H9 (cell line): ENCODE results near the gene FRAS1. TPM values are rescaled to one million over a fixed set of nuclear protein-coding genes. Genes with fewer than 3 reads are reported as not detected.

Experiments
- DNase-seq: peaks from one replicate; pipeline ENCODE4 v3.0.0-alpha.2; 2017
- H2AFZ ChIP-seq: one replicate; pipeline ENCODE4 v1.6.1; 2013; ENCODE audit warnings: mild to moderate bottlenecking, low read length, control low read depth, moderate library complexity
- H2AK5ac ChIP-seq: 2 replicates; pipeline ENCODE4 v1.6.1; 2013; ENCODE audit warnings: low read length, control low read depth, mixed read lengths; ENCODE audit not compliant: insufficient read length
- H2BK120ac ChIP-seq: one replicate; pipeline ENCODE4 v1.6.1; 2013; ENCODE audit warnings: low read depth, mild to moderate bottlenecking, low read length, control low read depth, inconsistent platforms; ENCODE audit not compliant: poor library complexity, severe bottlenecking
- H2BK12ac ChIP-seq: 2 replicates; pipeline ENCODE4 v1.6.1; 2013; ENCODE audit warnings: low read length, control low read depth, mixed read lengths, low read depth; ENCODE audit not compliant: insufficient read length
- H2BK15ac ChIP-seq: 2 replicates; pipeline ENCODE4 v1.6.1; 2013; ENCODE audit warnings: low read depth, low read length, control low read depth
- H2BK20ac ChIP-seq: one replicate; pipeline ENCODE4 v1.6.1; 2013; ENCODE audit warnings: low read depth, mild to moderate bottlenecking, low read length, control low read depth, inconsistent platforms; ENCODE audit not compliant: poor library complexity, severe bottlenecking
- H2BK5ac ChIP-seq: 2 replicates; pipeline ENCODE4 v1.6.1; 2013; ENCODE audit warnings: low read length, control low read depth, mixed read lengths; ENCODE audit not compliant: insufficient read length
- H3K14ac ChIP-seq: 2 replicates; pipeline ENCODE4 v1.6.1; 2013; ENCODE audit warnings: low read length, control low read depth; ENCODE audit not compliant: insufficient read depth
- H3K18ac ChIP-seq: 2 replicates; pipeline ENCODE4 v1.6.1; 2013; ENCODE audit warnings: low read depth, mild to moderate bottlenecking, mixed read lengths, low read length, control low read depth; ENCODE audit not compliant: insufficient read length
- H3K23ac ChIP-seq: 2 replicates; pipeline ENCODE4 v1.6.1; 2013; ENCODE audit warnings: low read length, control low read depth, mixed read lengths, low read depth; ENCODE audit not compliant: insufficient read length
- H3K23me2 ChIP-seq: 2 replicates; pipeline ENCODE4 v1.6.1; 2013; ENCODE audit warnings: low read depth, mild to moderate bottlenecking, mixed read lengths, low read length, control low read depth; ENCODE audit not compliant: insufficient read length, poor library complexity, severe bottlenecking
- H3K27ac ChIP-seq: 2 replicates; pipeline ENCODE4 v1.5.1; 2013; ENCODE audit warnings: low read length, control low read depth, mixed read lengths, low read depth; ENCODE audit not compliant: insufficient read length
- H3K27me3 ChIP-seq: 2 replicates; pipeline ENCODE4 v1.6.1; 2013; ENCODE audit warnings: low read length, control low read depth, inconsistent platforms; ENCODE audit not compliant: insufficient read depth
- H3K4ac ChIP-seq: 2 replicates; pipeline ENCODE4 v1.6.1; 2013; ENCODE audit warnings: low read depth, mild to moderate bottlenecking, control low read depth, inconsistent platforms, low read length, moderate library complexity
- H3K4me1 ChIP-seq: 2 replicates; pipeline ENCODE4 v1.6.1; 2013; ENCODE audit warnings: low read length, control low read depth, inconsistent platforms; ENCODE audit not compliant: insufficient read depth
- H3K4me2 ChIP-seq: 2 replicates; pipeline ENCODE4 v1.6.1; 2013; ENCODE audit warnings: low read length, control low read depth, mixed read lengths; ENCODE audit not compliant: insufficient read length, insufficient read depth
- H3K56ac ChIP-seq: 2 replicates; pipeline ENCODE4 v1.6.1; 2013; ENCODE audit warnings: low read depth, mild to moderate bottlenecking, mixed read lengths, low read length, control low read depth; ENCODE audit not compliant: insufficient read length
- H3K79me1 ChIP-seq: 2 replicates; pipeline ENCODE4 v1.6.1; 2013; ENCODE audit warnings: low read depth, mild to moderate bottlenecking, moderate library complexity, low read length, control low read depth, inconsistent platforms; ENCODE audit not compliant: insufficient read depth, poor library complexity, severe bottlenecking
- H3K79me2 ChIP-seq: 2 replicates; pipeline ENCODE4 v1.6.1; 2013; ENCODE audit warnings: low read length, control low read depth, inconsistent platforms; ENCODE audit not compliant: insufficient read depth
- H3K9ac ChIP-seq: 2 replicates; pipeline ENCODE4 v1.6.1; 2013; ENCODE audit warnings: low read length, control low read depth, mixed read lengths; ENCODE audit not compliant: insufficient read length; ENCODE audit errors: extremely low read depth
- H3K9me3 ChIP-seq: one replicate; pipeline ENCODE4 v1.6.1; 2013; ENCODE audit warnings: low read depth, low read length, inconsistent platforms; ENCODE audit not compliant: control insufficient read depth
- H3T11ph ChIP-seq: one replicate; pipeline ENCODE4 v1.6.1; 2013; ENCODE audit warnings: mild to moderate bottlenecking, low read length, control low read depth, inconsistent platforms
- H4K20me1 ChIP-seq: one replicate; pipeline ENCODE4 v1.6.1; 2013; ENCODE audit not compliant: control insufficient read depth, insufficient read length, insufficient read depth
- H4K5ac ChIP-seq: 2 replicates; pipeline ENCODE4 v1.6.1; 2013; ENCODE audit warnings: low read depth, mild to moderate bottlenecking, mixed read lengths, low read length, control low read depth; ENCODE audit not compliant: insufficient read length
- H4K8ac ChIP-seq: replicated peaks from 2 replicates; pipeline ENCODE4 v1.6.1; 2013; ENCODE audit warnings: low read length, control low read depth, mixed read lengths, low read depth; ENCODE audit not compliant: insufficient read length
- H4K91ac ChIP-seq: 2 replicates; pipeline ENCODE4 v1.6.1; 2013; ENCODE audit warnings: low read depth, mild to moderate bottlenecking, moderate library complexity, mixed read lengths, low read length, control low read depth; ENCODE audit not compliant: insufficient read length
- H3K27ac Mint-ChIP-seq, 3 experiments: 2 replicates in 2 of 3; 3 replicates in 1 of 3; pipeline ENCODE4 v1.8.0; 2020 to 2021; ENCODE audit warnings: mixed read lengths in 3 of 3, mild to moderate bottlenecking in 1 of 3, moderate library complexity in 1 of 3
- H3K27me3 Mint-ChIP-seq: 2 replicates; pipeline ENCODE4 v1.8.0; 2021; ENCODE audit warnings: low read depth, mild to moderate bottlenecking, moderate library complexity, mixed read lengths
- H3K36me3 Mint-ChIP-seq, 3 experiments: 2 replicates in 2 of 3; 3 replicates in 1 of 3; pipeline ENCODE4 v1.8.0; 2020 to 2021; ENCODE audit warnings: low read depth in 3 of 3, mixed read lengths in 3 of 3; ENCODE audit not compliant: insufficient read depth in 1 of 3
- H3K4me1 Mint-ChIP-seq, 2 experiments: 2 replicates each; pipeline ENCODE4 v1.8.0; 2020; ENCODE audit warnings: mixed read lengths in 2 of 2
- H3K4me3 Mint-ChIP-seq, 2 experiments: 2 replicates in 1 of 2; 3 replicates in 1 of 2; pipeline ENCODE4 v1.8.0; 2020 to 2021; ENCODE audit warnings: mild to moderate bottlenecking in 2 of 2, mixed read lengths in 2 of 2, moderate library complexity in 1 of 2
- H3K9me3 Mint-ChIP-seq, 2 experiments: 2 replicates in 1 of 2; 3 replicates in 1 of 2; pipeline ENCODE4 v1.8.0; 2020; ENCODE audit warnings: mild to moderate bottlenecking in 2 of 2, mixed read lengths in 2 of 2, moderate library complexity in 1 of 2
- WGBS: extraction: QIAGEN DNeasy Blood & Tissue Kit; methylation state at CpG from one replicate; pipeline ENCODE4 v1.1.7; 2013; ENCODE audit warnings: missing lambda C conversion rate, low lambda C conversion rate, mixed read lengths; ENCODE audit not compliant: insufficient read length; ENCODE audit errors: extremely low coverage; 5-methylcytosine and 5-hydroxymethylcytosine counted together
- total RNA-seq: library from RNA; stranded (reverse); gene quantifications from 2 replicates; pipeline ENCODE4 v1.2.1, GENCODE V29; 2021
- TF ChIP-seq, protein P1 (sequence below): fragments of 200-600 bp; sonication (generic); conservative IDR thresholded peaks from 3 replicates; pipeline ENCODE4 v1.8.0; 2021; ENCODE audit warnings: antibody characterized with exemption, mild to moderate bottlenecking

FRAS1 gene
- total RNA-seq, 1 experiment from 2014 or later, result 58.5 TPM

DNA sequence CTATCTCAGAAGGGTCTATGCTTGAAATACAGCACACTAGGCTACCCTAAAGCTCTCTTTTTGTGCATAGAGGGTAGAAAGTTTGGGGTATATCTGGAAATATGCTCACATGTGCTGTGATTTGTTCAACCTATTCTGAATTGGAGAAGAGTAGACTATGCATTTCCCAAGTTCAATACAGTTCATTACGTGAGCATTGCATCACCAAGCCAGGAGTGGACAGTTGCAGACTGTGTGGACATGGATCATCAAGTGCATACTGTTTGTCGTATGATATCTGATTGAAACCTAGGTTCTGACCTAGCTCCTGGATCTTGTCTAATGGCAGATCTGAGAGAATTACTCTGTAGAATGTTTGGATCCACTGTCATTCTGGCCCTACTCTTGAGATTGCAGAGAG is 161.1 kb downstream of the FRAS1 start:
- Histone ChIP-seq H2BK12ac (no peak overlapping the region), H4K5ac (no peak overlapping the region), H3K27me3 (no peaks in the 10 kb centered on the region), H4K8ac (no peak overlapping the region), H2AFZ (no peak overlapping the region), H3K79me2 (peaks cover 4% of the 10 kb centered on the region; the same call in 1 of the 2 replicates), H3K4me2 (no peak overlapping the region), H2BK120ac (no peak overlapping the region), H3K23me2 (no peaks in the 10 kb centered on the region), H3K9me3 (no peaks in the 10 kb centered on the region), H3K27ac (no peak overlapping the region), H3K56ac (no peak overlapping the region), H2BK20ac (no peak overlapping the region), H4K20me1 (no peaks in the 10 kb centered on the region), H3T11ph (no peak overlapping the region), H3K23ac (no peak overlapping the region), H3K4me1 (peaks cover 26% of the 10 kb centered on the region), H4K91ac (no peak overlapping the region), H3K4ac (no peak overlapping the region), H3K9ac (no peak overlapping the region), H3K18ac (no peak overlapping the region), H2BK5ac (no peak overlapping the region), H3K14ac (no peak overlapping the region), H2AK5ac (no peak overlapping the region), H3K79me1 (peaks cover 9% of the 10 kb centered on the region), H2BK15ac (no peak overlapping the region)
- no peak overlapping the region for H3K4me3 Mint-ChIP-seq
- no peak for DNase-seq
- 0 out of 7 replicates have a peak overlapping the region, but pooled peaks of 1 of the 3 experiments have one; percentile 50 for H3K27ac Mint-ChIP-seq
- peaks cover 0 to 3% (median 0%) of the 10 kb centered on the region in 3 experiments; a peak in 2 of 7 replicates for H3K36me3 Mint-ChIP-seq
- no peaks in the 10 kb centered on the region; a peak in 1 of 5 replicates for H3K9me3 Mint-ChIP-seq
- WGBS, result no CpG with 5 or more reads among the region's 2 CpGs
- TF ChIP-seq, protein P1, sequence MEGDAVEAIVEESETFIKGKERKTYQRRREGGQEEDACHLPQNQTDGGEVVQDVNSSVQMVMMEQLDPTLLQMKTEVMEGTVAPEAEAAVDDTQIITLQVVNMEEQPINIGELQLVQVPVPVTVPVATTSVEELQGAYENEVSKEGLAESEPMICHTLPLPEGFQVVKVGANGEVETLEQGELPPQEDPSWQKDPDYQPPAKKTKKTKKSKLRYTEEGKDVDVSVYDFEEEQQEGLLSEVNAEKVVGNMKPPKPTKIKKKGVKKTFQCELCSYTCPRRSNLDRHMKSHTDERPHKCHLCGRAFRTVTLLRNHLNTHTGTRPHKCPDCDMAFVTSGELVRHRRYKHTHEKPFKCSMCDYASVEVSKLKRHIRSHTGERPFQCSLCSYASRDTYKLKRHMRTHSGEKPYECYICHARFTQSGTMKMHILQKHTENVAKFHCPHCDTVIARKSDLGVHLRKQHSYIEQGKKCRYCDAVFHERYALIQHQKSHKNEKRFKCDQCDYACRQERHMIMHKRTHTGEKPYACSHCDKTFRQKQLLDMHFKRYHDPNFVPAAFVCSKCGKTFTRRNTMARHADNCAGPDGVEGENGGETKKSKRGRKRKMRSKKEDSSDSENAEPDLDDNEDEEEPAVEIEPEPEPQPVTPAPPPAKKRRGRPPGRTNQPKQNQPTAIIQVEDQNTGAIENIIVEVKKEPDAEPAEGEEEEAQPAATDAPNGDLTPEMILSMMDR, result no peak
- H3K27me3 Mint-ChIP-seq, result no peaks in the 10 kb centered on the region
- H3K4me1 Mint-ChIP-seq, result peaks cover 39 to 51% of the 10 kb centered on the region in 2 experiments
